NCI-H2196 treated with DMSO at 0.1 percent for 48 hours (cell line): Measurements from ENCODE around the gene CTSA.
A peak's percentile ranks its signal among the peaks of the same experiment; 100 is the strongest.
"Not testable (repeated sequence)": the region's sequence is repeated elsewhere in the genome, so short reads cannot be mapped to it uniquely, and the experiment has no call there.

Source experiments
- DNase-seq: peaks from one replicate; lab custom pipeline; 2025; ENCODE audit not compliant: unreplicated experiment; lab: John Stamatoyannopoulos, UW

The CTSA gene

GRCh38 chr20:45917790-45918141 lies 26.6 kb downstream of the CTSA start:
- no peak for DNase-seq

GRCh38 chr20:45918182-45918737 lies 27.1 kb downstream of the CTSA start:
- DNase-seq: no peak

GRCh38 chr20:45918779-45919537 lies 27.8 kb downstream of the CTSA start:
- no peak for DNase-seq

- DNase-seq: no peak
Measured at GRCh38 chr20:45919542-45920399, 28.6 kb downstream of the CTSA start.

- no peak for DNase-seq
Measured at GRCh38 chr20:45920462-45921336, 29.6 kb downstream of the CTSA start.

GRCh38 chr20:45921337-45922189 lies 30.4 kb downstream of the CTSA start:
- DNase-seq: no peak

- no peak for DNase-seq
Measured at GRCh38 chr20:45924391-45925261, 33.5 kb downstream of the CTSA start.

- DNase-seq: no peak
Measured at GRCh38 chr20:45925821-45926506, 34.8 kb downstream of the CTSA start.

GRCh38 chr20:45926731-45927070 lies 35.6 kb downstream of the CTSA start:
- no peak for DNase-seq

GRCh38 chr20:45927071-45927878 lies 36.1 kb downstream of the CTSA start:
- no peak for DNase-seq

- DNase-seq: not testable (repeated sequence)
Measured at GRCh38 chr20:45931680-45932079, 40.5 kb downstream of the CTSA start.

GRCh38 chr20:45933266-45934045 lies 42.3 kb downstream of the CTSA start:
- DNase-seq: peak; percentile 80

- DNase-seq: no peak
Measured at GRCh38 chr20:45934046-45934585, 43.0 kb downstream of the CTSA start.

GRCh38 chr20:45934586-45935415 lies 43.7 kb downstream of the CTSA start, which contains the start of gene PCIF1:
Gene PCIF1, plus strand, starts transcription at chr20:45934683. Its CDS starts 4,317 bp downstream, at chr20:45939000.
- peak; percentile 88 for DNase-seq

- no peak for DNase-seq
Measured at GRCh38 chr20:45935416-45936046, 44.4 kb downstream of the CTSA start.
